Esophagus muscularis mucosa (tissue), 4 donors: ENCODE results near the gene ESRRB. TPM values are rescaled to one million over a fixed set of nuclear protein-coding genes. Genes with fewer than 3 reads are reported as not detected.

ENCODE experiments used
- DNase-seq: peaks from one replicate; pipeline ENCODE4 v3.0.0-alpha.2; 2017; ENCODE audit errors: extremely low spot score
- H3K27ac ChIP-seq, 4 donors: fragments of 200-600 bp; sonication (generic); replicated peaks in 1 of 4; 1 replicate in 3 of 4; 2 replicates in 1 of 4; pipeline ENCODE4 v1.5.1; 2016 to 2019; ENCODE audit warnings: mild to moderate bottlenecking in 1 of 4
- H3K27me3 ChIP-seq, 4 donors: fragments of 200-600 bp; sonication (generic); one replicate each; pipeline versions ENCODE4 v1.5.1 to v1.6.0; 2016 to 2019
- H3K36me3 ChIP-seq, 4 donors: fragments of 200-600 bp; sonication (generic); one replicate each; pipeline ENCODE4 v1.5.1; 2016 to 2019
- H3K4me1 ChIP-seq, 4 donors: fragments of 200-600 bp; sonication (generic); one replicate each; pipeline ENCODE4 v1.5.1; 2016 to 2019
- H3K4me3 ChIP-seq, 4 donors: fragments of 200-600 bp; sonication (generic); 1 replicate in 2 of 4; 2 replicates in 2 of 4; pipeline ENCODE4 v1.5.1; 2016 to 2019; ENCODE audit warnings: mild to moderate bottlenecking in 4 of 4, moderate library complexity in 1 of 4
- H3K9me3 ChIP-seq, 4 donors: fragments of 200-600 bp; sonication (generic); 1 replicate in 3 of 4; 2 replicates in 1 of 4; pipeline ENCODE4 v1.5.1; 2016 to 2019
- CTCF ChIP-seq, 3 experiments: fragments of 200-600 bp in 2 of 3; fragments of 450-650 bp in 1 of 3; sonication (generic) in 2 of 3; IDR thresholded peaks; one replicate each; pipeline ENCODE4 v1.5.1; 2017 to 2019; ENCODE audit warnings: antibody characterized with exemption in 3 of 3, mild to moderate bottlenecking in 2 of 3, moderate library complexity in 1 of 3
- EP300 ChIP-seq: sonication (generic); formaldehyde crosslinking; IDR thresholded peaks from one replicate; pipeline ENCODE4 v1.6.1; 2017; ENCODE audit warnings: antibody characterized with exemption
- POLR2A ChIP-seq: fragments of 450-650 bp; IDR thresholded peaks from one replicate; pipeline ENCODE4 v1.6.1; 2017; ENCODE audit warnings: antibody characterized with exemption, moderate library complexity, mild to moderate bottlenecking, low read depth
- POLR2AphosphoS5 ChIP-seq, 2 donors: sonication (generic); formaldehyde crosslinking; IDR thresholded peaks; one replicate each; pipeline ENCODE4 v1.6.1; 2017; ENCODE audit warnings: antibody characterized with exemption in 2 of 2
- WGBS: methylation state at CpG from one replicate; pipeline ENCODE4 v1.1.5; 2018; 5-methylcytosine and 5-hydroxymethylcytosine counted together
- intact Hi-C: fragments of 100-400 bp; cut with DNase I; formaldehyde crosslinking; loops from one replicate; pipeline ENCODE4 v1.15.1; 2023
- total RNA-seq, 4 donors: library from RNA; depleted of rRNA; stranded (reverse); fragments of >200 nt; gene quantifications; one replicate each; pipeline versions ENCODE4 v1.1.0 to v1.2.1, GENCODE V29; 2016

ESRRB gene
- total RNA-seq, 4 donors from 2014 or later: 0.17 to 0.26 TPM; not detected in 2

GRCh38 chr14:76395161-76395560 lies 19.2 kb downstream of the ESRRB start:
- Histone ChIP-seq H3K9me3 (no peaks in the 10 kb centered on the region), H3K27me3 (peaks cover 0 to 16% (median 0%) of the 10 kb centered on the region in 4 donors), H3K27ac (no peak overlapping the region), H3K4me3 (no peak overlapping the region), H3K36me3 (no peaks in the 10 kb centered on the region), H3K4me1 (no peaks in the 10 kb centered on the region)
- DNase-seq: no peak
- intact Hi-C loops: no loop called here
- WGBS: 93% methylated on average over 6 of the region's 8 CpGs
- TF ChIP-seq POLR2A (no peak), CTCF (IDR thresholded peaks at IDR 0.05) (no peak), POLR2AphosphoS5 (IDR thresholded peaks at IDR 0.05) (no peak), EP300 (no peak)

GRCh38 chr14:76396714-76397187 lies 20.8 kb downstream of the ESRRB start:
- H3K4me1 ChIP-seq: no peaks in the 10 kb centered on the region
- DNase-seq: no peak
- no peaks in the 10 kb centered on the region for H3K9me3 ChIP-seq
- peaks cover 0 to 15% (median 0%) of the 10 kb centered on the region in 4 donors for H3K27me3 ChIP-seq
- intact Hi-C loops: no loop called here
- no peak overlapping the region for H3K27ac ChIP-seq
- no peak overlapping the region for H3K4me3 ChIP-seq
- TF ChIP-seq CTCF (IDR thresholded peaks at IDR 0.05): no peak
- no peak for TF ChIP-seq EP300
- no peak for TF ChIP-seq POLR2A
- TF ChIP-seq POLR2AphosphoS5 (IDR thresholded peaks at IDR 0.05): no peak
- no peaks in the 10 kb centered on the region for H3K36me3 ChIP-seq
- WGBS: 43% methylated on average over 13 of the region's 19 CpGs

GRCh38 chr14:76405627-76406026 lies 29.7 kb downstream of the ESRRB start:
- Histone ChIP-seq H3K9me3 (no peaks in the 10 kb centered on the region), H3K4me1 (no peaks in the 10 kb centered on the region), H3K36me3 (no peaks in the 10 kb centered on the region), H3K4me3 (no peak overlapping the region), H3K27me3 (no peaks in the 10 kb centered on the region), H3K27ac (no peak overlapping the region)
- TF ChIP-seq EP300 (no peak), CTCF (IDR thresholded peaks at IDR 0.05) (no peak), POLR2A (no peak), POLR2AphosphoS5 (IDR thresholded peaks at IDR 0.05) (no peak)
- 89% methylated on average over 7 of the region's 7 CpGs for WGBS
- no peak for DNase-seq
- intact Hi-C loops: no loop called here

GRCh38 chr14:76407449-76408150 lies 31.7 kb downstream of the ESRRB start:
- H3K9me3 ChIP-seq: no peaks in the 10 kb centered on the region
- no peaks in the 10 kb centered on the region for H3K4me1 ChIP-seq
- H3K27me3 ChIP-seq: no peaks in the 10 kb centered on the region
- no peak overlapping the region for H3K4me3 ChIP-seq
- 60% methylated on average over 2 of the region's 9 CpGs for WGBS
- DNase-seq: no peak
- no peak overlapping the region for H3K27ac ChIP-seq
- H3K36me3 ChIP-seq: no peaks in the 10 kb centered on the region
- TF ChIP-seq EP300: no peak
- no peak for TF ChIP-seq POLR2AphosphoS5 (IDR thresholded peaks at IDR 0.05)
- TF ChIP-seq CTCF (IDR thresholded peaks at IDR 0.05): no peak
- TF ChIP-seq POLR2A: no peak
- intact Hi-C loops: no loop called here

- DNase-seq: no peak
- H3K9me3 ChIP-seq: no peaks in the 10 kb centered on the region
- H3K27me3 ChIP-seq: peaks cover 0 to 10% (median 0%) of the 10 kb centered on the region in 4 donors
- 100% methylated on average over 1 of the region's 1 CpG for WGBS
- TF ChIP-seq CTCF (IDR thresholded peaks at IDR 0.05) (no peak), EP300 (no peak), POLR2A (no peak), POLR2AphosphoS5 (IDR thresholded peaks at IDR 0.05) (no peak)
- H3K36me3 ChIP-seq: no peaks in the 10 kb centered on the region
- no peak overlapping the region for H3K27ac ChIP-seq
- no peak overlapping the region for H3K4me3 ChIP-seq
- no peaks in the 10 kb centered on the region for H3K4me1 ChIP-seq
- intact Hi-C loops: no loop called here
These were observed 32.9 kb downstream of the ESRRB start for GRCh38 chr14:76408877-76409276.
